IPS-NIHi7 (cell line): Measurements from ENCODE around the gene SHH.
"Not testable (repeated sequence)": the region's sequence is repeated elsewhere in the genome, so short reads cannot be mapped to it uniquely, and the experiment has no call there.

Experiments used
- DNase-seq: peaks from one replicate; pipeline ENCODE4 v3.0.0; 2012; ENCODE audit warnings: mixed read lengths; ENCODE audit errors: extremely low spot score

The SHH gene

DNA sequence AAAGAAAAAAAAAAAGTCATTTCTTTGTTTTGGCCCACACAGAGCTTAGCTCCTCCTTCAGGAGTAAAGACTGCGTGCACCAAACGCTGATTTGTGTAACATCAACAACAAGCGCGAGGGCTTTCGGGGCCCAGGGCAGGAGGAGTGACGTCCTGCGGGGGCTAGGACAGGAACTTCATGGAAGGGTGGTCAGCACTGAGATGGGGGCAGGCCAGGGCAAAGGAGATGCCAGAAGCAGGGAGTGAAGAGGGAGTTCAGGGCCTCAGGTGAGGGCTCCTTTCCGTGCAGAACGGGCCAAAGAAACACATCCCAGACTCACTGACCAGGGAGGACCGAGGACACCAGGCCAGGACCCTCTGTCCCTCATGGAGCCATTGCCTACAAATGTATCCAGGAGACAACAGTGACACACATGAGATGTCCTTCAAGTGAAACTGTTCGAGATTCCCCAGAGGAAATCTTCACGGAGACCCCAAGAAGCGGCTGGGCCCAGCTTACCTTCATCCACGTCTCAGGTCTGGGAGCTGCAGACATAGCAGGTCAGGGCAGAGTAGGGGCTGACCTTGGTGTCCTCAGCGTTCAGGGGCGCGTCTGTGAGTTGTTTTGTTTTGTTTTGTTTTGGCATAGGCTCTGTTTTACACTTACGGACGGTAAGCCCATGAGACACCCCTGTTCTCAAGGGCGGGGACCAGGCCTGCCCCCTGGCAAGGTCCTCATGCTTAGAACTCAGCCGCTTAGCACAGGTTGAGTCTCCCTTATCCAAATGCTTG is 30.4 kb upstream of the SHH start:
- DNase-seq, result no peak

DNA sequence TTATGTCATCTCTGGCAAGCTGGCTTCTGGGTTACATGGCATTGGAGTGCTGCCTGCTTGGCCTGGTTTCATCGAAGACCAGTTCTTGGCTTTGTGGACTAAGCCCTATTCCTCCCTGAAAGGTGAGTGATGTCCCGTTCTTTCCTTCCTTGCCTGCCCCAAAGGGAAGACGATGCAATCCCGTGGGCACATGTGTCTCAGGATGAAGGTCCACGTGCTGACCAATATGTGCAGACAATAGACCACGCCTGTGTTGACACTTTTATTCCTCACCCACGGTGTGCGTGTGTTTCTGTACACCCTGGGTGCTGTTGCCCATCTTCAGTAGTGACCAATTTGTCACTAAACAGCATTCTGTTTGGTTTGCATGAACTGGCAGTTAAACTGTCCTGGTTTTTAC is 28.6 kb upstream of the SHH start:
- DNase-seq, result no peak

DNA sequence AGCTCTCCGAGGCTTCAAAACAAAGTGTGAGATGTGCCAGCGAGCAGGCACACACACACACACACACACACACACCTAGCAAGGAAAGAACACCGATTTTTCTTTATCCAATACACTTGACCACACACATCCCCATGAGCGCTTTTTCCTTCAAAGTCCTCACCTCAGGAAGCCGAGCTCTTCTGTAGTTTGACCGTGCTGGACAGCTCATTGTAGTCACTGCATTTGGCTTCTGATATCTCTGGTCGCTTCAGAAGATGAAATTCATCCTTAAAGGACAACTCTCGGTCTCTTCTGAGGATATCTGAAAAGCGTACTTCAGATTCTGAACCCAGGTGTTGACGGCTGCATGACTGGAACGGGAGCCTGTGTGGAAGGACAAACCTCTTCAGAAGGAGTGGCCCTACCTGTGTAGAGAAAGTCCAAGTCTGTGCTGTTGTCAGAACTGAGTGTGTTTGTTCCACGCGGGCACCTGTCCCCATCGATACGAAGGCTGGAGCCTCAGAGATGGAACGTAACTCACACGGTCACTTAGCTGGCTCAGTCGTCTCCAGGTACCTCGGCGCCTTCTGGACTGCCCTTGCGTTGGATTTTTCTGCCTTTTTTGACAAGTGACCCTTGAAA is 28.1 kb upstream of the SHH start:
- no peak for DNase-seq

DNA sequence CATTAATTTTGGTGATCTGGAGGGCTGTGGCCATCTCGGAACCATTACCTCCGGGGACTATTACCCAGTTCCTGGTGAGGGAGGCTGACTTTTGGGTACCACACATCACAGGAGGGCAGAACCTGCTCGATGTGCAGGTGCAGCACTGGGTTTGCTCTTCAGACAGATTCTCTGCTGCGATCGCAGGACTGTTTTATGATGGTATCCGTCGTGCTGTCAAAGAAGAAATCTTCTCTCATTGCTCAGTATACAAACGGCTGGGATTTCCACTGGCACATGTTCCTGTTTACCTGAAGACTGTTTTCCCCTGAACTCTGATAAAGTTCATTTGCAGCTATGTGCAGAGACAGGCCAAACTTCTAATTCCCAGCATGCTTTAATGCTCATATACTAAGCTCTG is 27.2 kb upstream of the SHH start:
- DNase-seq, result no peak

DNA sequence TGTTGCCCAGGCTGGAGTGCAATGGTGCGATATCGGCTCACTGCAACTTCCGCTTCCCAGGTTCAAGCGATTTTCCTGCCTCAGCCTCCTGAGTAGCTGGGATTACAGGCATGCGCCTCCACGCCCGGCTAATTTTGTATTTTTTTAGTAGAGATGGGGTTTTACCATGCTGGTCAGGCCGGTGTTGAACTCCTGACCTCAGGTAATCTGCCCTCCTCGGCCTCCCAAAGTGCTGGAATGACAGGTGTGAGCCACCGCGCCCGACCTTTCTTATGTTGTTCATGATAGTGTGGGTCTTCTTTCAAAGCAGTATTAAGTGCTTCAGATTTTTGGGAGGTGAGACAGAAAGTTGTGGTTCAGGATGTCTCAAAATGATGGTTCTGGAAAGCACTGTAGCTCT is 26.0 kb upstream of the SHH start:
- not testable (repeated sequence) for DNase-seq

DNA sequence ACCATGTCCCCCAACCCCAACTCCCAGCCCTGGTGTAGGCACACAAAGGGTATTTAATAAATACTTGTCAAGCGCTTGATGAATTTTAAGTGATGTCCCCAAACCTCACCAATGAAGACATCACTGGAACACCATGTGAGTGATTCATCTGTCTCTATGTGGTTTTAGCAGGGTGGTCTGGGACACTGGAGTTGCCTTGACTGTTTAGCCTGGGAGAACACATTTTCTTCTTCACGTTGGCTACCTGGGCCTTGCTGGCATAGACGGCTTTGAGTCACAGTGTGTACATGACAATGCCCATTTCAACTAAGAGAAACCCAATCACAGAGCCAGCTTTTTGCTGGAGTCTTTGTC is 24.8 kb upstream of the SHH start:
- DNase-seq, result no peak

DNA sequence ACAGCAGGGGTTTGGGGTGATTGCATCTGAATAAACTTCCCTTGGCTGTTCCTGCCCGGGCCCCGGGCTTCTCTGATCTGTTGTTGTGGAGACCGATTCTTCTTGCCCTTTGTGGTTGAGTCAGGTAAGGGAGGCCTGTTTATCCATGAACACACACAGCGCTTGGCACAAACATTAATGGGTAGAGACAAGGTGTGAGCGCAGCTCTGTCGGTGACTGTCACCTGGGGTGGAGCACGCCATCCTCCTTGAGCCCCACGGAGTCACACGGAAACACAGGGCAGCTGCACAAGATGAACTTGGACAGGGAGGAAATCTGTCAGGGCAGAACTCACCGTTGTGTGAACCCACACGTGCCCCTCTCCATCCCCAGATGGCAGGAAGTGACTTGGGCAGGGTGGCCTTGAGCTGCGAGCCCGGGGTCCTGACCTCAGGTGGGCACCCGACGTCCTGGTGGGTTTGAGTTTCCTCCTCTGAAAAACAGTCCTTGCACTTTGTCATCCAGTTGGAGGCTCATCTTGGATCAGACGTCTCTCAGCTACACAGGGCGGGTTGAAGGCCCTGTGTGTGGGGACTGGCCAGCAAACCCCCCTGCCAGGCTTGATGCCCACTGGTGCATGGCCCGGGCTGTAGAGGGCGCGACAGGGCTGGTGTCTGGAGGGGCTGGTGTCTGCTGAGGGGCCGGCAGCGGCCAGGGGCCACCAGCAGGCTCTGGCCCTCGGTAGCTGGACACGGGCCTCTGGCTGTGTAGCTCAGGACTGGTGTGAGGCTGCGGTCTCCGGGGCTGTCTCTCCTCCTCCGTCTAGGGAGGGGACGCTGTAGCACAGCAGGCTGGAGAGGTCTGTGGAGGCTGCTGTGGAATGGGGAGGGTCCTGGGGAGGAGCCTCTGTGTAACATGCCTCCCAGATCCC is 24.2 kb upstream of the SHH start:
- DNase-seq, result no peak

DNA sequence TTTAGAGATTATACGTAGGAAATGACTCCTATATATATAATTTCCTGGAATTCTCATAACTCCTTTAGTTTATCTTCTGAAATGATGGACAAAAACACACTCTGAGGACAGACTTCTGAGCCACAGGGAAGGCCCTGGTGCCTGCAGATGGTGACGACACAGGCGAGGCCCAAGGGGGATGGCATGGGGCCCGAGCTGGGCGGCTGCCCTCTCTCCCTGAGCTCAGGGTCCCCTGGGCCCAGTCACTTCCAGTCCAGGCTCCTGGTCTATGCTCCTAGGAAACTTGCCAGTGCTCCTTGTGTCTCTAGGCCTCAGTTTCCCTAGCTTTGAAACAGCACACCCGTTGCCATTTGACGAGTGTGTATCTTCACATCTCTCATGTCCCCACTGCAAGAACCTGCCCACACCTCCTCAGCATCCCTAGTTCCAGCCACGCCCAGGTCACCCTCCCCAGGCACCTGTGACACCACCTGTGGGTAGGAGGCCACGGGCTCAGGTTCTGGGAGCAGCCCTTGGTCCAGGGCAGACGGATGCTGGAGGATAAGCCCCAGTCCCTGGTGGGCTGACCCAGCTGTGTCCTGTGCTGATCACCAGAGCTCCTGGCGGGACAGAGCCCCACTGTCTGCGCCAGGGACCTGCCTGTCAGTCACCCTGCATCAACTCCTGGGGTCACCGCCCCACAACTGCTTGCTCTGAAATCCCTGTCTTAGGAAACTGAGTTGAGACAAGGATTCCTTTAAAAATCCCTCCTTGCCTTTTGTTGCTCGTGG is 23.4 kb upstream of the SHH start:
- no peak for DNase-seq

DNA sequence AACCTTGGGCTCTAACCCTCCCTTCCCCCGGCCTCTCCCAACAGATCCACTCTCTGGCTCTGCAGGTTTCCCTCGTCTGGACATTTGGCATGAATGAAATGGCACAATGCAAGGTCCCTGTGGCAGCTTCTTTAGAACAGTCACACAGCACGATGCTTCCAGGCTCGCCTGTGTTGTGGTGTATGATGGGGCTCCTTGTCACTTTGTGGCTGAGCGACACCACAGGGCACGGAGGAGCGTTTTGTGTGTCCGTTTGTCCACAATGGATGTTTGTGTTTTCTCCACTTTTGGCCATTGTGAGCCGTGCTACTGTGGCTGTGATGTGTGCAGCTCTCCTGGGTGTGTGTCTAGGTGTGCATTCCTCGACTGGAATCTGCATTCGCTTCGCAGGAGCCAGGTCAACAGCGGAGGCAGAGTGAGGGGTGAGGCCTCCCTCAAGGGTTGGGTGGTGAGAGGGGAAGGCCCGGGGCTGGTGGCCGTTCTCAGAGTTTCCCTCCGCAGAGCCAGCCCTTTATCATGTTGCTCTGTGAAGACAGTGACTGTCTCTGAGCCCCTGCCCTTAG is 22.3 kb upstream of the SHH start:
- DNase-seq, result no peak

DNA sequence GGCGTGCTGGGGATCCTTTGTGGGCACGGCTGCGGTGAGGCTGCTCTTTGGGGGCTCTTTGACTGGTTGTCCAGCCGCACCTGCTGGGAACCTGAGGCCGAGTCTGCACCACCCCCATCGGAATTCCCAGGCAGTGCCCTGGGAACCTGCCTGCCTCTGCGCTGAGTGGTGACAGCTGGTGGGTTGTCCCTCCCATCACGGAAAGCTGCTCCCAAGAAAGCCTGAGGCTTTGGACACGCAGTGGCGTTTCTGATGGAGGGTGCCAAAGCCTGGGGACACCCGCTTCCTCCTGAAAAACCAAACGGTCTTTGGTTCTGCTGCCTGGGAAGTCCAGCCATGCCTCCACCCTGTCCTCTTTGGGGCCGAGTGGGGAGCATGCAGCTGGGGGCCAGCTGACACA is 21.4 kb upstream of the SHH start:
- DNase-seq, result no peak

DNA sequence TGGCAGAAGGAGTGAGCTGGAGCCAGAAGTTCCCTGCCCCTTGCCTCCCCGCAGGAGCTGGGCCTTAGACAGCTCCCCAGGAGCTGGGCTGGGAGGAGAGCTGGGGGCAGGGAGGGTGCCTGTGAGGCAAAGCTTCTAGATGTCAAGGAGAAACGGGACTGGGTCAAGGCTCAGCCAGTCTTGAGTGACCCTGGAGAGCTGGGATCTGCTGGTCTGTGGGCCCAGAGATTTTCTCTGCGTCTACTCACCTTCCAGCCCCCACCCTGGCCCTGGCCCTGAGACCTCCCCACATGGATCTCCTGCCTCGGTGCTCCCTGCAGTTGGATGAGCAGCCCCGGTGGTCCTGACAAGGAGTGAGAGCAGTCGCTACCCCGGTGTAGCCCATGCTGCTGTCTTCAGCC is 20.3 kb upstream of the SHH start:
- DNase-seq, result no peak

DNA sequence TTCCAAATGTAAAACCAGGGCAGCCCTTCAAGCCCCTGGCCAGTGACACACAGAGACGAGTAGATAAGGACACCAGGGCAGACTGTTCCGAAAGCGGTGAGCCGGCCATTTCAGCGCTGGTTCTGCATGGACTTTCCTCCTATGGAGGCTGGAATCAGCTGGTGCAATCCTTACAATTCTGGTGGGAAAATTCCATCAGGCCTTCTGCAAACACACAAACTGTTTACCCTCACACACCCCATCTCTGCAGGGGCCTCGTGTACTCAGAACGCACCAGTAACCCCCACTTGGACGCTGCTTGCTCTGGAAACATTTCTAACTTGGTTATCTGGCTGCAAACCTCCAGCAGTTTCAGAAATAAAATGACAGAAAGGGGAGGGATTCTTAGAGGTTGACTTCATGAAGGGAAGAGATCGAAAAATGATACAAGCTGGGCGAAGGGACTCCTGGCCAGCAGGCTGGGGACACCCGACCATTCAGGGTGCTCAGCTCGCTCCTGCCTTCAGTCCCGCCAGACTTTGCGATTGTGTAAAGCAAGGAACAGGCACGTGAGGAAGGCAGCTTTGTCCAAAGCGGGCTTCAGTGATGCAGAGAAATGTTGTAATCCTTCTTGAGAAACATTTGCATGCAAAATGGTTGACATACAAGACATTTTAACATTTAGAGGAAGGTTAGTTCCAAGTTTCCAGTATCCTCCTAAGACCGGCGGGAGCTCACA is 19.7 kb upstream of the SHH start:
- DNase-seq, result no peak

DNA sequence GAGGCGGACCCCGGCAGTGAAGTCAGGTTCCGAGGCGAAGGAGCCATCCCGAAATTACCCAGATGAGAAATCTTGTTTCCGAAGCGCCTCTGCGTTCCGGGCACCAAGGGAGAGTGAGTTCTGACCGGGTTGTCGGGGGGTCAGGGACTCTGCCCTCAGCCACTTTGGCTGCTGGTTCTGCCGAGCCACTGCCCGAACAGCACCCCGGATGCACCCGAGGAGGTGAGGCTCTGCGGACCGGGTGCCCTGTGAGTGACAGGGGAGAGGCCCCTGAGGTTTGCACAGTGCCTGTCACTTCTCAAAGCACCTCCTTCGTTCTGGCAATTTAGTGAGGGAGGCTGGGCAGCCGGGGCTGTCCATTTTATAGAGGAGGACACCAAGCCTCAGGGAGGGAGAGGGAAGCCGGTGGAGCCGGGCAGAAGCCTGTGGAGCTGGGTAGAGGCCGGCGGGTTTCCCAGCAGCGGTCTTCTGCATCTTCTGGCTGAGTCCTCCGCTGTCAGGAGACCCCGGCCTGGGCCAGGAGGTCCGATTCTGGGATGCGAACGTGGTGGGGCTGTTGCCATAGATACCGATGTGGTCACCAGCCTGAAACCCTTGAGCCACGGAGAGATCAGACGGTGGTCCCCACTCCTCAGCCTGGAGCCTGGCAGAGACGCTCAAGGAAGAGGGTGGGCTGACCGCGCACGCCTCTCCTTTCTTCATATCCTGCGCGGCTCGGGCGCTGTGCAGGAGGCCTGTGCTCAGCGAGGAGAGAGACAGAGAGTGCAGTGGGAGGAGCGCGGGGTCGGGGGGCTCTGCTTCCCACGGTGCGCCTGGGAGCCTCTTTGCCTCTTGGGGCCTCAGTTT is 18.9 kb upstream of the SHH start:
- DNase-seq, result no peak

DNA sequence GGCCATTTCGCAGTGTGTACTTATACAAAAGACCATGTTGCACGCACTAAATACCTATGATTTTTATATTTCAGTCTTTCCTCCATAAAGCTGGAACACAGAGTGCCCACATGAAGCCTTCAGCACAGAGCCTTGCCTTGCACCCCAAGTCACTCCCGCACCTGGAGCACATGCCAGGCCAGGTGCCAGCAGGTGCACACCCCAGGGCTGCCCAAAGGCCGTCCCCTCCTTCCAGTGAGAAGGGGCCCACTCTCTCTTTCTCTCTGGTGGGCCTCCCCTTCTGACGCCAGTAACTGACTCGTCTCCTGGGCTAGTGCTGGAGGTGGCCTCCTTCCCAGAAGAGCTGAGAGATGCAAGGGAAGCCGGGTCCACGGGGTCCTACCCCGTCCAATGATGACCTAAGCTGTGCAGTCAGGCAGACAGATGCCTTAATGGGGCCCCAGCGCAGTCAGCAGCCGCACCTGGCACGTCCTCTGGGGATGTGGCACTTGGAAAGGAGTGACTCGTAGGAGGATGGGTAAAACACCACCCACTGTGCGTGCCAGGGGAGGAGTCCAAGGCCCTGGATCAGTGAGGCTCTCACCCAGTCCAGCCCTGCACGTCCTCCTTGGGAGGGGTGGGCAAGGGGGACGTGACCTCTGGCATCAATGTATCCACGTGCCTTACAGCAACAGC is 17.7 kb upstream of the SHH start:
- no peak for DNase-seq

DNA sequence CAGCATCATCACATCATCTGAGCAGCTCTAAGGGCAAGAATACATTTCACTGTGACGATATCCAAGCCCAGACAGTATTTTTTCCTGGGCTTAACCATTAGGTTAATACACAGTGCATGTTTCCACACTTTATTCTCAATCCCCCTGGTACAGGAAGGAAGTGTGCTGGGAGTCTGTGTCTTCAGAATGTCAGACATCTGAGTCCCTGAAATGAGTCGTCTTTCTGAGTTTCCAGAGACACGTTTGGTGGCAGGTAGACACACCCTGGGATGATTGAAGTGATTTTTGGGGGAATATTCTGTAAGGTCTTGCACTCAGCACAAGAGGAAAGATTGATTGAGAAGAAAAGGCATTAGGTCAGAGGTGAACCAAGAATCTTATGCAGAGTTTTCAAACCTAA is 13.1 kb upstream of the SHH start:
- DNase-seq, result no peak

DNA sequence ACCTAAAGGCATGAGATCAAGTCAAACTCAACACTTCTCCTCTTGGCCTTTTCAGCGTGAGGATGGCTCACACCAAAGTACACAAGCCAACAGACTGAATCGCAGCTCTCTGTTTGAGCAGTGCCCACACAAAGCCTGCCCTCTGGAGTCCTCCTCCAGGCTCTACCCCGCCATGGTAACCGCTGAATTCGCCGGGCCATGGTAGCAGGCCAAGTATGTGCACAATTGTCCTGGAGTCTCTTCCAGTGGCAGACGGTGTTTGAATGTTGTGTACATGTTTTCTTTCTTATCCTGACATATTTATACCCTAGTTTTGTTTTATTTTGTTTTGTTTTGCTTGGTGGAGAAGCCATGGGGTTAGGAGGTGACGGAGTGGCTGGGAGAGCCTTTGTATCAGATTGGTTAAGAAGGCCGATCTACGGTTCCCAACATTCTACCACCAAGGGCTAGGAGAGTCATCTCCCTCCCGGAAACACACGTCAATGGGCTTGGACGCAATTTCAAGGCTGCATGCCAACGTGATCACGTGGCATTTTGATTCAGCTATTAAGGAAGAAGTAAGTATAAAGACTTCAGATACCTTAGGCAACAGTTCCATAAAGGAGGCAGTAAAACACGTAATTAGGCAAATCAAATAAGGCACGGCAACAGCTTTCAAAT is 12.1 kb upstream of the SHH start:
- no peak for DNase-seq

DNA sequence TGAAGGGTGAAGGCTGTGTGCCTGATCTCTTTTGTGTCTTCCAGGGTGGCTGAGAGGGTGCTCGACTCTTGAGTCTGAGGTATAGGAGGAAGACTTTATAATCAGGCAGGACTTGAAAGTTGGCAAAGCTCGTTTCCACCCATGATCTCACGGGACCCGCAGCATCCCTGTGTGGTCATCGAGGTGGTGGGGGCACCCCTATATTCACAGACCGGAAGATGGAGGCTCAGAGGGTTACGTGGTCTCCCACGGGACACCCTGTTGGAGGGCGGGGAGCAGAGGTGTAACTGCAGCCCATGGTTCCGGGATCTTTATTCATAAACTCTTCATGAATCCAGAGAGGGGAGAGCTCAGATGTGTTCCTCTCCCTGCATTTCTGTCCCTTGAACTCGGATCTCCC is 9.6 kb upstream of the SHH start:
- no peak for DNase-seq

DNA sequence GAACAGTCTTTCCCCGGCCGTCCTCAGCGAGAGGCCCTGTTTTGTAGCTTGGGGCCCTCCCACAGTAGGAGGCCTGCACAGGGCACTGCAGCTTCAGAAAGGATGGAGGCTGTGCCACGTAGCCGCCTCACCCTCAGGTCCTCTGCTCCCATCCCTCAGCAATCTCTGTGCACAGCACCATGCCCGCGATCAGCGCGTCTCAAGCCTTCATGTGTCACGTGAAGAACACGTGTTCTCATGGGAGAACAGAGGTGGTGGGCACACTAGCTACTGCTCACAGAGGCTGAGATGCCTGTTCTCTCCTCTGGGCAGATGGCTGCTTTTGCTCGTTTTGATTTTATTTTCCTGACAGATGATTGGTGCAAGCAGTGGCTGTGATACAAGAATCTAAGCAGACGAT is 8.5 kb upstream of the SHH start:
- DNase-seq, result no peak

DNA sequence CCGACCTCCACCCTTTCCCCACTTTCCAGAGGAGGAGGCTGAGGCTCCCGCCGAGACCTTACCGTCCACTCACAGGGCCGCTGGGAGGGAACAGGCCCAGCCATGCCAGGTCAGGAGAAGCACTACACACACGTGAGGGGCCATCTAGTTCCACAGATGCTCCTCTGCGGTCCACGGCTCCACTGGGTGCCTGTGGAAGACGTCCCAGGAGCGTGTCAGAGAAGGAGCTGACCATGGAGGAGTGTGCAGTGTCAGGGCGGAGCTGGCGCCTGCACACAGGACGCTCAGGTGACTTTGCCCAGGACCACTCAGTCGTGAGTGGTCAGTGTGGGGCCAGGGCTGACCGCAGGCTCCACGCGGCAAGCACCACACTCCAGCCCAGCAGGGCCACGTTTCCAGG is 8.0 kb upstream of the SHH start:
- no peak for DNase-seq
